Measurements from ENCODE around the gene IVD.

DNA sequence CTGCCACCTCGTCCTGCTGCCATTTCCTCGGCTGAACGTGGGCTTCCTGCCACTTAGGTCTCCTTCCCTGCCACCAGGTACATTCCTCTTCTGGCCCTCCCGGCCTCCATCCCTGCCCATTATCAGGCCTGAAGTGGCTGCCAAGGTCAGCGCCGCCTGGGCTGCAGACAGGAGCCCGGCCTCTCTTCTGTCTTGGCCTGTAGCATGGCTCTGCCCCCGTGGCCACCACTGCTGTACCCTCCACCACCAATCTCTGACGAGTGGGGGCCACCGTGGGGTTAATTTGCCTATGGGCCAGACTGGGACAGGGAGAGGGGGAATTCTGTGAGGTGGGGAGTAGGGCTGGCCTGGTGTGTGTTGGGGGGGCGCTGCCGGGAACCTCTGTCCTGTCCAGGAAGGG is 33.1 kb downstream of the IVD start:
- TF ChIP-seq PPARA (CRISPR knock-in tag; IDR thresholded peaks at IDR 0.05; ENCODE audit: borderline replicate concordance), result no peak
- TF ChIP-seq TCF4 (CRISPR knock-in tag; IDR thresholded peaks at IDR 0.05; ENCODE audit: borderline replicate concordance), result no peak
- no peak for TF ChIP-seq TOX (CRISPR knock-in tag; IDR thresholded peaks at IDR 0.05; ENCODE audit: borderline replicate concordance)
- TF ChIP-seq, protein P1, sequence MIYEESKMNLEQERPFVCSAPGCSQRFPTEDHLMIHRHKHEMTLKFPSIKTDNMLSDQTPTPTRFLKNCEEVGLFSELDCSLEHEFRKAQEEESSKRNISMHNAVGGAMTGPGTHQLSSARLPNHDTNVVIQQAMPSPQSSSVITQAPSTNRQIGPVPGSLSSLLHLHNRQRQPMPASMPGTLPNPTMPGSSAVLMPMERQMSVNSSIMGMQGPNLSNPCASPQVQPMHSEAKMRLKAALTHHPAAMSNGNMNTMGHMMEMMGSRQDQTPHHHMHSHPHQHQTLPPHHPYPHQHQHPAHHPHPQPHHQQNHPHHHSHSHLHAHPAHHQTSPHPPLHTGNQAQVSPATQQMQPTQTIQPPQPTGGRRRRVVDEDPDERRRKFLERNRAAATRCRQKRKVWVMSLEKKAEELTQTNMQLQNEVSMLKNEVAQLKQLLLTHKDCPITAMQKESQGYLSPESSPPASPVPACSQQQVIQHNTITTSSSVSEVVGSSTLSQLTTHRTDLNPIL (CRISPR knock-in tag; IDR thresholded peaks at IDR 0.05; ENCODE audit: low read depth), result no peak
- no peak for TF ChIP-seq ESRRG (CRISPR knock-in tag; IDR thresholded peaks at IDR 0.05)
- TF ChIP-seq RARB (CRISPR knock-in tag; IDR thresholded peaks at IDR 0.05), result no peak
- no peak for TF ChIP-seq BACH2 (CRISPR knock-in tag; IDR thresholded peaks at IDR 0.05; ENCODE audit: borderline replicate concordance)
- TF ChIP-seq, protein P2, sequence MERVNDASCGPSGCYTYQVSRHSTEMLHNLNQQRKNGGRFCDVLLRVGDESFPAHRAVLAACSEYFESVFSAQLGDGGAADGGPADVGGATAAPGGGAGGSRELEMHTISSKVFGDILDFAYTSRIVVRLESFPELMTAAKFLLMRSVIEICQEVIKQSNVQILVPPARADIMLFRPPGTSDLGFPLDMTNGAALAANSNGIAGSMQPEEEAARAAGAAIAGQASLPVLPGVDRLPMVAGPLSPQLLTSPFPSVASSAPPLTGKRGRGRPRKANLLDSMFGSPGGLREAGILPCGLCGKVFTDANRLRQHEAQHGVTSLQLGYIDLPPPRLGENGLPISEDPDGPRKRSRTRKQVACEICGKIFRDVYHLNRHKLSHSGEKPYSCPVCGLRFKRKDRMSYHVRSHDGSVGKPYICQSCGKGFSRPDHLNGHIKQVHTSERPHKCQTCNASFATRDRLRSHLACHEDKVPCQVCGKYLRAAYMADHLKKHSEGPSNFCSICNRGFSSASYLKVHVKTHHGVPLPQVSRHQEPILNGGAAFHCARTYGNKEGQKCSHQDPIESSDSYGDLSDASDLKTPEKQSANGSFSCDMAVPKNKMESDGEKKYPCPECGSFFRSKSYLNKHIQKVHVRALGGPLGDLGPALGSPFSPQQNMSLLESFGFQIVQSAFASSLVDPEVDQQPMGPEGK (CRISPR knock-in tag; IDR thresholded peaks at IDR 0.05; ENCODE audit: borderline replicate concordance), result no peak
- no peak for TF ChIP-seq GLIS3 (CRISPR knock-in tag; IDR thresholded peaks at IDR 0.05)
- no peak for TF ChIP-seq OSR1 (CRISPR knock-in tag; IDR thresholded peaks at IDR 0.05)
- no peak for TF ChIP-seq ZNF70 (CRISPR knock-in tag; IDR thresholded peaks at IDR 0.05)
- no peak for TF ChIP-seq SNAI2 (CRISPR knock-in tag; IDR thresholded peaks at IDR 0.05)
- no peak for TF ChIP-seq ZFP3 (CRISPR knock-in tag; IDR thresholded peaks at IDR 0.05)
